Measurements from ENCODE around the gene DLGAP5.

GRCh38 chr14:55192054-55192621, 753 bp upstream of the DLGAP5 start:
- no peak for TF ChIP-seq EZH2 (IDR thresholded peaks at IDR 0.05; ENCODE audit: borderline replicate concordance, low read length)
- no peak for TF ChIP-seq CTCF (conservative IDR thresholded peaks at IDR 0.05 in 1 of 2, IDR thresholded peaks at IDR 0.05 in 1 of 2; ENCODE audit: extremely low read depth in 1 of 2, insufficient read depth in 1 of 2, low read depth in 1 of 2, low read length in 2 of 2)
